Measurements from ENCODE around the gene SLC12A3.

SLC12A3 gene

DNA sequence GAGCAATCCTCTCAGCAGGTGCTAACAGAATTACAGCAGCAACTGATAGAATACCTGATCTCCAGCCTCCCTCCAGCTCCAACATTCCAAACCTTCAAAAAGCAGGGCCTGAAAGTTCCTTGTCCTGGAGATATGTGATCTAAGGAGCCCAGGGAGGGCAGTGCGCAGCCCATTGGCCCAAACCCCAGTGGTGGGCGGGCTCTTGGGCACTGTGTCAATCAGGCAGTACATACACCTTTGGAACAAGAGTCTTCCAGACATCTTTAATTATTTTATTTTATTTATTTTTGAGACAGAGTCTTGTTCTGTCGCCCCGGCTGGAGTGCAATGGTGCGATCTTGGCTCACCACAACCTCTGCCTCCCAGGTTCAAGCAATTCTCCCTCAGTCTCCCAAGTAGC is 24.2 kb downstream of the SLC12A3 start:
- no peak for DNase-seq (ENCODE audit: low read depth, low spot score)

DNA sequence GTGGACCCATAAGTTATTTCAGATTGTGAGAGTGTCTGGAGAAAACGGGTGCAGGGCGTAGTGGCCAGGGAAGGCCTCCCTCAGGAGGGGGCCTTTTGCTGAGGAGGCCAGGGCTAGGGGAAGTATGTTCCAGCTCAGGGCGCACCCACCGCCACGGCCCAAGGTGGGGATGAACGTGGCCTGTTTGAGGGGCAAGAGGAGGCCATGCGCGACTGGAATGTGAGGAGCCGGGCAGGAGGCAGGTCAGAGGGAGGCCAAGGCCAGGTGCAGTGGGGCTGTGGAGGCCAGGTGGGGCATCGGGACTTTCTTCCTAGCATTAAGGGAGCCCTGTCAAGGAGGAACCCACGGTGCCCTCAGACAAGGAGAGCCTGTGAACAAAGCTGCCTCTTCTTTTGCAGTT is 26.7 kb downstream of the SLC12A3 start:
- no peak for DNase-seq (ENCODE audit: low read depth, low spot score)

DNA sequence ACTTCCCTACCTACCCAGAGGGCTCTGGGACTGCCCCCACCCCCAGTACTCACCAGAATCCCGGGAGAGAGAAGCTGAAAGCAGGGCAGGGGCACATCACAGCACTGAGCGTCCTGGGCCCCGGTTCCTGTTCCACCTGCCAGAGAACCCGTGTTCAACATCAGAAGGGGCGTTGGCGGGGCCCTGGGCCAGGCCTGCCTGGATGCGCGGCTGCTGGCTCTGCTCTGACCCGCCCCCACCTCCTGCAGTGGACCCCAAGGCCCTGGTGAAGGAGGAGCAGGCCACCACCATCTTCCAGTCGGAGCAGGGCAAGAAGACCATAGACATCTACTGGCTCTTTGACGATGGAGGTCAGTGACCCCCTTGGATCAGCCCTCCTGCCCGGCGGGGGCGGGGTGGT is 27.7 kb downstream of the SLC12A3 start:
- DNase-seq (ENCODE audit: low read depth, low spot score) = no peak

DNA sequence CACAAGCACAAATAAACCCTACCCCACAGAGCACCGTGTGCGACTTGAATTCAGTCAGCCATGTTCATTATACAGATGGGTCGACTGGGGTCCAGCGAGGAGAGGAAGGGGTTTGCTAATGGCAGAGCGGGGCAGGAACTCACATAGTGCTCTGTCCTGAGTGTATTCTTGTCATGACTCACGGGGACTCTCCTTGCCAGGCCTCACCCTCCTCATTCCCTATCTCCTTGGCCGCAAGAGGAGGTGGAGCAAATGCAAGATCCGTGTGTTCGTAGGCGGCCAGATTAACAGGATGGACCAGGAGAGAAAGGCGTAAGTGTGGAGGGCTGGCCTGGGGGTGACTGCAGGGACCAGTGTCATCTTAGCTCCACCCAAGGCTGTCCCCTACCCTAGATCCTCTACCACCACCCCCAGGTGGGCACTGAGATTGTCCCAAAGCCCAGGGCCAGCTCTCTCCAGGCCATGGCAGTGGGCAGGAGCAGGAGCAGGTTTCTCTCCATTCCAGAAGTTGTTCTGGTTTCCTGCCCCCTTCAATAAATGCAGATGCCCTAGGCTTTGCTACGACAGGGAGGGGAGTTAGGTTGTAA is 29.4 kb downstream of the SLC12A3 start:
- DNase-seq (ENCODE audit: low read depth, low spot score) = no peak

DNA sequence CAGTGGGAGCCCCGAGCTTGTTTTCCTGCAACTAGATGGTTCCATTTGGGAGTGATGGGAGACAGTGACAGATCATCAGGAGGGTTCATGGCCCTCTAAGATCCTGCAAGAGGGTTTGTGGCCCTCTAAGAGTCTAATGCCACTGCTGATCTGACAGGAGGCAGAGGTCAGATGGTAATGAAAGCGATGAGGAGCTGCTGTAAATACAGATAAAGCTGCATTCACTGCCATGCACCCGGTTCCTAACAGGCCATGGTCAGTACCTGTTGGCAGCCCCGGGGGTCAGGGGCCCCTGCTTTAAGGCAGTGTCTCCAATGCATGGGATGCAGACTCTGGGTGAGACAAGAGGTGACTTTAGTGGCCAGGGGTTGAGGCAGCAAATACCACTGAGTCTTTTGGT is 30.8 kb downstream of the SLC12A3 start:
- DNase-seq (ENCODE audit: low read depth, low spot score) = no peak

DNA sequence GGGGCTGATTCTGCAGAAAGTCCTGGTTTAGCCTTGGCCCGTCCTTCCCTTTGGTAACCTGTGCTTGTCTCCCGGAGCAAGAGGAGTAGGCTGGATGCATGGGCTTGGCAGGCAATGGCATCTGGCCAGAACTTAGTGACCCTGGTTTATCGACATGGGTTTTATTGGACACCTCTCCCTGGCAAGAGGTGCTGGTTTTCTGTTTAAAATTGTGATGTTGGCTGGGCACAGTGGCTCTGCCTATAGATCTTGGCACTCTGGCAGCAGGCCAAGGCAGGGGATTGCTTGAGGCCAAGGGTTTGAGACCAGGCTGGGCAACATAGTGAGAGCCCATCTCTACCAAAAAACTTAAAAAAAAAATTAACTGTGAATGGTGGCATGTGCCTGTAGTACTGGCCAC is 31.2 kb downstream of the SLC12A3 start:
- no peak for DNase-seq (ENCODE audit: low read depth, low spot score)

DNA sequence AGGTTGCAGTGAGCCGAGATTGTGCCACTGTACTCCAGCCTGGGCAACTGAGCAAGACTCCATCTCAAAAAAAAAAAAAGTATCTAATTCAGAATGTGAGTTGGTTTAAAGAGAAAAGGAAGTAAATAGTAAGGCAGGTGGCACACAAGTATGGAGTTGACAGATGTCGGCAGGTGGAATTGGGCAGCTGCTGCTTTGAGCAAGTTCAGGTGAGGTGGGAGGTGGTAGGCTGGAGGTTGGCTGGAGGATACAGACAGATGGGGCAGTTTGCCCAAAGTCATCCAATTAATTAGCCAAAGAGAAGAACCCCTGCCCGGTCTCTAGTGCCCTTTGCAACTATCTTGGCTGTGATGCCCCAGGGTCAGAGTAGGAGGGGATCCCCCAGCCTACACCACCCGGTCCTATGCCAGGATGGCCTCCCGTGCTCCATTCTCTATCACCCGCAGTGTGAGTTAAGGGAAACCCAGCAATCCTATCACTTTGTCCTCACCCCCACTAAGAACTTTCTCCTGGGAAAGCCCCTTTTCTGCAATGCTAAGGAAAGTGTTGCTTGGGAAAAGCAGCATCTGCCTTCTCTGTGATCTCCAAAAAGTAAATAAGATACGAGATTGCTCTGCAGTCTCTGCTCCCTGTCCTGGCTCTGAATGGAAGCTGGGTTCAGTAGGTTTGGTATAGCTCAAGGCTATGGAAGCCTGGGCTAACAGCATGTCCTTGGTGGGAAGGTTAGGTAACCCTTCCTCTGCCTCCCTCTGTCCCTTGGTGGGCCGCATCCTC is 32.2 kb downstream of the SLC12A3 start:
- no peak for DNase-seq (ENCODE audit: low read depth, low spot score)

DNA sequence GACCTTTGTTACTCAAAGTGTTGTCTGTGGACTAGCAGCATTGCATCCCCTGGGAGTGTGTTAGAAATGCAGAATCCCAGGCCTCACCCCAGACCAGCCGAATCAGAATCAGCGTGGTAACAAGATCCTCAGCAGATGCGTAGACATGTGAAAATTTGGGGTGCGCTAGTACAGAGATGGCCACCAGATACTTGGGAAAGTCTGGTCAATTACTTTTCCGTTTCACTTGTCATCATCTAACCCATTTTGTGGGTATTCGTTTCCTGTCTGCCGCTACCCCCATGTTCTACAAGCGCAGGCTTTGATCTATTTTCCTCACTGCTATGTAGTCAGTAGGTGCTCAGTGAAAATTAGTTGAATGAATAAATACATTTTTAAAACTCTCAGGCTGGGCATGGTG is 33.8 kb downstream of the SLC12A3 start:
- DNase-seq (ENCODE audit: low read depth, low spot score) = no peak

DNA sequence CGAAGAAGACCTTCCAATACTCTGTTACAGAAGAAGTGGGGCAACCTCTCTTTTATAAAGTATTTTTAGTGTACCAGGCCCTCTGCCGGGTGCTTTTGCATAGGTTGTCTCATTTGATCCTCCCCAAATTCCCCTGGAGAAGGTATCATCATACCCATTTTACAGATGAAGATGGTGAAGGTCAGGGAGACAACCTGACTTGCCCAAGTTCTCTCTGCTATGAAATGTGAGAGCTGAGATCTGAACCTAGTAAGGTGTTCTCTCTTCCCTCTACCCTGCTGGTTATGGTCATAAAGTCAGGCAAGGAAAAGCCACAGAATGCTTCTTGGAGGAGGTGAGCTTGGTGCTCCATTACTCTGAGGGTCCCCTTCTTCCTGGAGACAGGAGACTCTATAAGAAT is 38.9 kb downstream of the SLC12A3 start:
- no peak for DNase-seq (ENCODE audit: low read depth, low spot score)

DNA sequence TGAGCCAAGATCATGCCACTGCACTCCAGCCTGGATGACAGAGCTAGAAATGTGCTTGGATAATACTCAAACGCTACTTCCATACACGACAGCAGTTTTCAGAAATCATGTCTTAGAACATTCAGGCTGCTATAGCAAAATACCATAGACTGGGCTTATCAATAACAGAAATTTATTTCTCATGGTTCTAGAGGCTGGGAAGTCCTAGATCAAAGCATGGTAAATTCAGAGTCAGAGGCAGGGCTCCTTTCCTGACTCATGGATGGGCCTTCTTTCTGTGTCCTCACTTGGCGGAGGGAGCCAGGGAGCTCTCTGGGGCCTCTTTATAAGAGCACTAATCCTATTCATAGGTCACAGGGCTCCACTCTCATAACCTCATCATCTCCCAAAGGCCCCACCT is 42.4 kb downstream of the SLC12A3 start:
- no peak for DNase-seq (ENCODE audit: low read depth, low spot score)

DNA sequence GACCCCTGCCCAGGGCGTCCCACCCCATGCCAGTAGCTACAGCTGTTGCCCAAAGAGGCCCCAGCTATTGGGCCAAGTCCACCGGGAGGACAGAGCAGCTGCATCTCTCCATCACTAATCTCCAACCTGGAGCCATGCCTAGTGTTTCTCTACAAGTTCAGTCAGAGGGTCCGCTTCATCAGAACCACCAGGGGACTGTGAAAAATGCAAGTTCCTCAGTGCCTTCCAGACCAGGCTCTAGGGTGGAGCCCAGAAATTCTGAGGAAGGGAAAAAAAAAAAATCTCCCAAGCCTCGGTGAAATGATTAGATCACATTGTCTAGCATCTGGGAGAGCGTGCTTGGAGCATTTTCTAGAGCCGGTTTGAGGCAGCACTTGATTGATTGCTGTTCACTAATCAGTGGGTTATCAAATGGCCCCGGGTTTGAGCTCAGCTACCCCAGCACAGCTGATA is 44.5 kb downstream of the SLC12A3 start:
- DNase-seq (ENCODE audit: low read depth, low spot score) = no peak

DNA sequence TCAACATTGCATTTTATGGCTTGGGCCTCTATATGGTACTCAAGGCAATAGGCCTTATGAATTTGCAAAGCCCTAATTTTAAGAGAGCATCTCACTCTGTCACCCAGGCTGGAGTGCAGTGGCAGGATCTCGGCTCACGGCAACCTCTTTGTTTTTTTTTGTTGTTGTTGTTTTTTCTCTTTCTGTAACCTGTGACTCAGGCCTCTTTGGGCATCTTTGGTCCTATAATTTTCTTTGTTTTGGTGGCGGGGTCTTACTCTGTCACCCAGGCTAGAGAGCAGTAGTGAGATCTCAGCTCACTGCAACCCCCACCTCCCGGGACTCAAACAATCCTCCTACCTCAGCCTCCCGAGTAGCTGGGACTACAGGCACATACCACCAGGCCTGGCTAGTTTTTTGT is 45.1 kb downstream of the SLC12A3 start:
- no peak for DNase-seq (ENCODE audit: low read depth, low spot score)

DNA sequence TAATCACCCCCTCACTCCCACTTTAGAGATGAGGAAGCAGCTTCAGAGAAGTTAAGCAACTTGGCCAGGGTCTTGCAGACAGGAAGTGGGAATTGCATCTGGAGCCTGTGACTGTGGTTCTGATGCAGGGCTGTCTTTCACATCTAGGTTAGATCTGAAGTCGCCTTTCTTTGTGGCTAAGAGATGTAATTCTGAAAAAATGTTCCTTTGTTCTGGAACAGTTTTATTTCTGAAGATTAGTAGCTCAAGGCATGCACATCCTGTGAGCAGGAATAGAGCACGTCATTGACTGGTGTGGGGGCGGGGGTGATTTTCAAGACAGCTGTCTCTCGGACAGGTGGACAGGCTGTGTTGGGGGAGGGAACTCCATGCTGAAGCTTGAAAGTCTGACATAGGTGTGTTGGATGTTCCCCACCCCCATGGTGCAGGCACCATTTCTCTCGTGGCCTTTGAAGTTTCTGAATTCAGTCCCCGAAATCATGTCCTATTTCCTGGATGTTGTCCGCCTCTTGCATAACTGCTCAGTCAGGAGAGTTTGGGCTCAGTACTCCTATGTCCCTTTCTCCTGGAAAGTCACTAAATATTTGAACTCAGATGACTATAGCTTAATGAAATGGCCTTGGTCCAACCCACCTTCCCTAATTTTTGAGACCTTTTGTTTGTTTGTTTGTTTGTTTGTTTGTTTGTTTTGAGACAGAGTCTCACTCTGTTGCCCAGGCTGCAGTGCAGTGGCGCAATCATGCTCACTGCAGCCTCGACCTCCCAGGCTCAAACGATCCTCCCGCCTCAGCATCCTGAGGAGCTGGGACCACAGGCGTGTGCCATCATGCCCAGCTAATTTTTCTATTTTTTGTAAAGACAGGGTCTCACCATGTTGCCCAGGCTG is 45.9 kb downstream of the SLC12A3 start:
- DNase-seq (ENCODE audit: low read depth, low spot score) = no peak

DNA sequence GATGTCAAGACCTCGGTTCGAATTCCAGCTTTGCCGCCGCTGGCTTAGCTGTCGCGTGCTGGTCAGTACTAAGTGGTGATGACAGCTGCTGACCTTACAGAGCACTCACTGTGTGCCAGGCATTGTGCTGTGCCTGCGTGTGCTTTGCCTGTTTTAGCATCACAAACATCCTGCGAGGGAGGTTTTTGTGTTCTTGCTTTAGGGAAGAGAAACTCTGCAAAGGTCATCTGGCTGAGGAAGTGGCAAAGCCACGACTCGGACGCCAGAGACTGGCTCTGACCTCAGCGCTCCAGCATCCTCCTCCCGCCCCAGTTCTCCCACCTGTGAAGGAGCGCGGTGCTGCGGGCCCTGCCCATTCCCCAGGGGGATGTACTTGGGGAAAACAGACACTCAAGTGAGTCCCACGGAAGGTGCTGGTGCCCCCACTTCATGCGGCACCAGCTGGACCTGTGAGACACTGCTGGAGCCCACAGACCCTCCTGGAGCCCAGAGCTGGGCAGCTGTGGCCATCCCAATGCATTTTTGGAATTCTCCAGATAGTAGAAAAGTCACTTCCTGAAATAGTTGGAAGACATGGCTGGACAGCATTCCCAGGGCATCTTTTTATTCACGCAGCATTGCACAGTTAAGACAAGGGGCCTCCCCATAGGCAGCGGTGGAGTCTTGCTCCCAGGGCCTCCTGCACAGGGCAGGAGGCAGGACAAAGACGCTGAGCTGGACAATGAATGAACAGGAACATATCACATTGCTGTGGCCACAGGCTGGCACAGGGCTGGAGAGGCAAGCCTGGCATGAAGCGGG is 47.0 kb downstream of the SLC12A3 start:
- DNase-seq (ENCODE audit: low read depth, low spot score) = no peak

DNA sequence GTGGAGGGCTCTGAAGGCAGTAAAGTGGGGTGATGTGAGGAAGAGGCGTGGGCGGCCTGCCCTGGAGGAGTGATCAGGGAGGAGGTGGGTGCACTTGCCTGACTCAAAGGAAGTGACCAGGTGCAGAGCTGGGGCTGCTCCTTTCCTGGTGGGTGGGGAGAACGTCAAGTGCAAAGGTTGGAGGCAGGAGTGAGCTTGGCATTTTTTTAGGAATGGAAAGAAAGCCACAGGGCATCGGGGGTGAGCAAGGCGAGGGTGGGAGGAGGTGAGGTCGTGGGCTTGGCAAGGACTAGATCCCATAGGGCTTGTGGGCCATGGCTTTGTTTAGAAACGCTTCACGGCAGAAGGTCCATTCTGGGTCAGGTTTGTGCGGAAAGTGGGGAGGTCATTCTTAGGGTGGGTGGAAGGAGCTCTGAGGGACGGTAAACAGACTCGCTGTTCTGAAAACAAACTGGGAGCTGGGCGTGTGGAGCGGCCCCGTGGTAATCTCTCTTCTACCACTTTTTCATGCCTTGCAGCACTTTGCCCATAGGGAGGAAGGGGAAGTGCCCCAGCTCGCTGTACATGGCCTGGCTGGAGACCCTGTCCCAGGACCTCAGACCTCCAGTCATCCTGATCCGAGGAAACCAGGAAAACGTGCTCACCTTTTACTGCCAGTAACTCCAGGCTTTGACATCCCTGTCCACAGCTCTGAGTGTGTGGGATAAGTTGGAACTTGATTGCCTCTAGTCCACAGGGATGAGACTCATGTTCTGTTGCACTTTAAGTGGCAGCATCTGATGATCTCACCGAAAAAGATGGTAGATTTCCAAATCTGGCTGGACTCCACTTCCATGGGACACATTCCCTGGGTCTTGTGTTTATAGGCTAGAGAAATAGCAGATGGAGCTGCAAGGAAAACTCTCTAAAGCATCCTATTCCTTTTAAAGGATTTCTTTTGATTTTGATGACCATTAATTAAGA is 48.0 kb downstream of the SLC12A3 start:
- DNase-seq (ENCODE audit: low read depth, low spot score) = no peak

DNA sequence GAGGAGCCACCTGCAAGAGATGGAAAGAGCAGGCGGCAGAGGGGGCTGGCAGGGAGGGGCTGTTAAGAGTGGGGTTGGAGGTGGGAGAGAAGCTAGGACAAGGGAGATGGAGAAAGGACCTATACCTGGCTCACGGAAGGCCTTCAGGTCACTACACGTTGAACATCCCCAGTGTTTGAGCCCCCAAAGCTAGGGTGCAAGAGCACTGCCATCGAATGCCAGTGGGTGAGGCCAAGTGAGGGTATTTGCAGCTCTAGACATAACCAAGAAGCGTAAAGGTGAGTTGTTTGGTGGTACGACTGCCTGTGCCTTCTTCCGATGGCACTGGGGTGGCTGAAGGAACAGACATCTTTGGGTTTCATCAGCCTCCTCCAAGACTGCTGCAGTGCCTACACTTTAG is 49.9 kb downstream of the SLC12A3 start:
- DNase-seq (ENCODE audit: low read depth, low spot score) = no peak

DNA sequence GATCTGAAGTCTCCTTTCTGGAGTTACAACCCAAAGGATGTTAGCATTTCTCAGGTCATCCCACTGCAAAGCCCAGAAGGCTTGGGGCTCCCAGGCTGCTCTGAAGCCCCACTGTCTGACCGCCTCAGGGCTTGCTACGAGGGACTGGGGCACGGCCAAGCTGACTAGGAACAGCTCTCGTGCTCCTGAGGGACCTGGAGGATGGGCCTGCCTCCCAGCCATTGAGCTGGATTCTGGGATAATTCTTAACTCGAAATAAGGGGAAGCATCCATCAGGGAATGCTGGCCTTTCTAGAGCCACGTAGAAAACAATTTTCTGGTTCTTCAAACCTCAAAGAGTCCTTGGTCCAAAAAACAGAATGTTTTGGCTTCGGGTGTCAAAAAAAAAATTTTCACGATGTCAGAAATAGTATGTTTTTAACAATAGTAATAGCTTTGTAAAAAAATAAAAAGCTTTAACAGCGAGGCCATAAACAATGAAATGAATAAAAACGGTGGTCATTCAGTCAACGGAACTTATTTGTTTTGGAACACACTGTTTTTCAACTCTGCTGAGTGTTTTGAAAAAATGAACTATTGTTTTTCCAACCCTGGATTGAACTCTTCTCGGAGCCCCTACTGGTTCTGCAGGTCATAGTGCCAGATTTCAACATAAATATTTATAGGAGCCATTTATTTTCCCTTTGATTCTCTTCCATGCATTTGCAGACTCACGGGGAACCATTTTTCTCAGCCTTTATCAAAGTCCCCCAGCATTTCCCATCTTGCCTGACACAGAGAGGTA is 50.5 kb downstream of the SLC12A3 start:
- no peak for DNase-seq (ENCODE audit: low read depth, low spot score)

DNA sequence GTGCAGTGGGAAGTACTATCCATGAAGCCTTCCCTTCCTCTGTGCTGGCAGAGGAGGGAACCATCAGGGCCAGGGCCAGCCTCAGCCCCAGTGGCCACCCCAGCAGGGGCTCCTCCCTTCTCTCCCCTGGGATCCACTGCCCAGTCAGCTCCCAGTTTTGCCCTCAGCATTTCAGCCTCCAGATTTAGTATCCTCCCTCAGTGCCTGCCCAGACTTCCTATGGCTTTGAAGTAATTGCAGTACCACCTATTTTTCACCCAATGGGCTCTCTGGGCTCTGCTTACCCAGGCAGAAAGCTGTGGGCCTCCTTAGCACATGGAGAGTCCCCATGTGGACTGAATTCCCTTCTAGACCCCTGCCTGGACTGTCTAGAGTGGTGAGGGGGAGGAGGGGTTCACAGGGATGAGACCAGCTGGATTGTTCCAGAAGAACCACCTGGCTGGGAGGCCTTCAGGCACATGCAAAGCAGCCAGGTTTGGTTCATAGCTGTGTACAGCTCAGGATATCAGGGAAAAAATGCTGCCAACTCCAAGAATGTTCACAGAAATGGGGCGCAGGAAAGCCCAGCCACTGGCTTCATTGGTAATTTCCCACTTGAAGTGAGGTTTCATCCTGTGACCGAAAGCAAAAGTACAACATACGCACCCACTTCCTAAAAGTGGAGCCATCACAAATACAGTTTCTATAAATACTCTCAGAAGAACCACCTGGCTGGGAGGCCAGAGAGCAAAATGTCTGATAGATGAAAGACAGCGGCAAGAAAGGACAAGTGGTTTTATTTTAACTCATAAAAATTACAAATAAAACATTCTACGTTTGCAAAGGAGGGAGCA is 51.8 kb downstream of the SLC12A3 start:
- DNase-seq (ENCODE audit: low read depth, low spot score) = no peak

DNA sequence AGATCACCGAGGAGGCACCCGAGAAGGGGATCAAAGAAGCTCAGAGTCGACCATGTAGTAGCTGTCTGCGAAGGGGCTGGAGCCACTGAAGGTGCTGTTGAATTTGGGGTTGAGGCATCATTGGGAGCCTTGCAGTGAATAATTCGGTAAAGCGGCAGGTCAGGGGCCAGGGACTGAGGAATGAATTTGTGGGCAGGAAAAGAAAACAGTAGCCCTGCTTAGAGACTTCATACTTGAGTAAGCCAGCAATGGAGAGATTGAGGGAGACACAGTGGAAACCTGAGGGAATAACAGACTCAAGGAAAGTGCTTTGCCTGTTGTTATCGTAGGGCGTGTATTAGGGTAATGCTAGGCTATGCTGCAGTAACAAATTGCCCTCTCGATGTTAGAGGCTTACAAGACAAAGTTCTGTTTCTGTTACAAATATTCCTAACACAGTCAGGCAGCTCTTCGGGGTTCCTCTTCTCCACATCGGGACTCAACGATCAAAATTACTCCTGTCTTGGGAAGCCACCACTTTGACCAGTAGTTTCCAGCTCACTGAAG is 53.5 kb downstream of the SLC12A3 start:
- DNase-seq (ENCODE audit: low read depth, low spot score) = no peak

All from iPS DF 19.7 (cell line).